Glutamatergic neuron (in vitro differentiated cells): ENCODE measurements around the gene LHFPL6. TPM values are rescaled to one million over a fixed set of nuclear protein-coding genes. Genes with fewer than 3 reads are reported as not detected.
A peak's percentile ranks its signal among the peaks of the same experiment; 100 is the strongest.

Experiments
- DNase-seq: peaks from one replicate; pipeline ENCODE4 v3.0.0; 2022
- H3K27ac Mint-ChIP-seq: one replicate; pipeline ENCODE4 v1.8.0; 2020; ENCODE audit warnings: mild to moderate bottlenecking, mixed read lengths, inconsistent platforms; ENCODE audit not compliant: unreplicated experiment
- H3K27me3 Mint-ChIP-seq: one replicate; pipeline ENCODE4 v1.8.0; 2020; ENCODE audit warnings: mild to moderate bottlenecking, moderate library complexity, mixed read lengths, inconsistent platforms; ENCODE audit not compliant: unreplicated experiment
- H3K36me3 Mint-ChIP-seq: one replicate; pipeline ENCODE4 v1.8.0; 2020; ENCODE audit warnings: mild to moderate bottlenecking, mixed read lengths, inconsistent platforms; ENCODE audit not compliant: unreplicated experiment
- H3K4me1 Mint-ChIP-seq: one replicate; pipeline ENCODE4 v1.8.0; 2020; ENCODE audit warnings: mild to moderate bottlenecking, low read depth, mixed read lengths, inconsistent platforms; ENCODE audit not compliant: unreplicated experiment
- H3K4me3 Mint-ChIP-seq: one replicate; pipeline ENCODE4 v1.8.0; 2020; ENCODE audit warnings: mild to moderate bottlenecking, mixed read lengths, inconsistent platforms; ENCODE audit not compliant: unreplicated experiment
- H3K9me3 Mint-ChIP-seq: one replicate; pipeline ENCODE4 v1.8.0; 2020; ENCODE audit warnings: mild to moderate bottlenecking, moderate library complexity, mixed read lengths, inconsistent platforms; ENCODE audit not compliant: unreplicated experiment
- CTCF ChIP-seq: fragments of 200-600 bp; sonication (generic); IDR thresholded peaks from one replicate; pipeline ENCODE4 v1.5.0; 2021; ENCODE audit not compliant: partially characterized antibody, unreplicated experiment
- total RNA-seq: library from RNA; stranded (reverse); fragmentation: NEBNext Ultra II Directional; extraction: Animal tissue kit (Norgen Biotek cat#: 25700); gene quantifications from one replicate; pipeline ENCODE4 v1.2.1, GENCODE V29; 2021; ENCODE audit not compliant: unreplicated experiment

The LHFPL6 gene
- total RNA-seq, 1 donor from 2014 or later, result 1.7 TPM

GRCh38 chr13:39632994-39633393 is 30.0 kb upstream of the LHFPL6 start:
- H3K4me1 Mint-ChIP-seq, result no peaks in the 10 kb centered on the region
- H3K27me3 Mint-ChIP-seq, result peaks cover 3% of the 10 kb centered on the region

GRCh38 chr13:39631307-39631706 is 28.3 kb upstream of the LHFPL6 start:
- H3K27me3 Mint-ChIP-seq, result peaks cover 2% of the 10 kb centered on the region
- H3K4me3 Mint-ChIP-seq, result no peak overlapping the region
- no peaks in the 10 kb centered on the region for H3K36me3 Mint-ChIP-seq
- no peak overlapping the region for H3K27ac Mint-ChIP-seq
- TF ChIP-seq CTCF, result no peak
- no peaks in the 10 kb centered on the region for H3K9me3 Mint-ChIP-seq
- no peaks in the 10 kb centered on the region for H3K4me1 Mint-ChIP-seq
- DNase-seq, result no peak

More at GRCh38 chr13:39632994-39633393, 30.0 kb upstream of the LHFPL6 start:
- H3K36me3 Mint-ChIP-seq, result no peaks in the 10 kb centered on the region
- no peak overlapping the region for H3K27ac Mint-ChIP-seq
- DNase-seq, result no peak
- H3K4me3 Mint-ChIP-seq, result no peak overlapping the region
- TF ChIP-seq CTCF, result no peak
- no peaks in the 10 kb centered on the region for H3K9me3 Mint-ChIP-seq

- H3K27ac Mint-ChIP-seq, result no peak overlapping the region
- DNase-seq, result no peak
- H3K4me1 Mint-ChIP-seq, result no peaks in the 10 kb centered on the region
- no peaks in the 10 kb centered on the region for H3K36me3 Mint-ChIP-seq
- no peaks in the 10 kb centered on the region for H3K27me3 Mint-ChIP-seq
- no peak for TF ChIP-seq CTCF
- no peak overlapping the region for H3K4me3 Mint-ChIP-seq
- H3K9me3 Mint-ChIP-seq, result no peaks in the 10 kb centered on the region
These were observed 20.5 kb upstream of the LHFPL6 start for GRCh38 chr13:39623466-39623865.

GRCh38 chr13:39618561-39618960 is 15.6 kb upstream of the LHFPL6 start:
- Mint-ChIP-seq H3K4me1 (no peaks in the 10 kb centered on the region), H3K27ac (no peak overlapping the region), H3K9me3 (no peaks in the 10 kb centered on the region), H3K36me3 (no peaks in the 10 kb centered on the region), H3K4me3 (no peak overlapping the region), H3K27me3 (no peaks in the 10 kb centered on the region)
- no peak for DNase-seq
- no peak for TF ChIP-seq CTCF

- Mint-ChIP-seq H3K9me3 (no peaks in the 10 kb centered on the region), H3K4me3 (no peak overlapping the region), H3K27me3 (no peaks in the 10 kb centered on the region), H3K27ac (no peak overlapping the region), H3K4me1 (no peaks in the 10 kb centered on the region), H3K36me3 (no peaks in the 10 kb centered on the region)
- DNase-seq, result peak; percentile 28
- peak; percentile 56 for TF ChIP-seq CTCF
These were observed 13.2 kb upstream of the LHFPL6 start for GRCh38 chr13:39616087-39616694.
